ENCODE measurements around the gene PAX6.

DNA sequence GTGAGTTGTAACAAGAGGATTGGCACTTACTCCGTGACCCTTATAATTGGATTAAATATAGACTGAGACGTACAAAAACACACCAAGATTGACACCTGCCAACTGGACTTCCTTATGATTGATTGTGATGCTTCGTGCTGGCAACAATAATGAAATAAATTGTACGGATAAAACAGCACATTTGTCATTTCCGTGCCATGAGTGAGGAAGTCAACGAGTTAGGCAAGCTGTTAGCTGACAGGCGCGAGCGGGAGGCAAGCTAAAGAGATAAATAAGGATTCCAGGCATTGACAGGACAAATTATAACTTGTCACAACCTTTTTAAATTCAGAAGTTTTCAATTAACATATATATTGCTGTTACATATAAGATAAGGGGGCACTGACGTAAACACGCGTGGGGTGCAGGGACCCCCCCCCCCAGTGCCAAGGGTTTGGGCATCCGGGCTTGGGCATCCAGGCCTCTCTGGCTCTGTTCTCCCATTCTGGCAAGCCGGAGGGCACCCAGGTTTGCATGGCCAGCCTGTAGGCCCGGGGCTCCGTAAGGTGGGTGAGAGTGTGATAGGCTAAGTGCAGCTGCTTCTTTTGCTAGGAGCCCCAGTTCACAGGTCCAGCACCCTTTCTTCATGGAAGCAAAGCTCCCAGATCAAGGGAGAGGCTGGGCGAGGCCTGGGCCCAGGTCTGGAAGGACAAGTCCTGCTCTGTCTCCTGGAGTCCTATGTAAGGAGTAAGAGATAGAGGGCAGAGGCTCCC is 11.2 kb upstream of the PAX6 start:
- TF ChIP-seq POLR2AphosphoS5 (IDR thresholded peaks at IDR 0.05), result no peak
- TF ChIP-seq, protein P1, sequence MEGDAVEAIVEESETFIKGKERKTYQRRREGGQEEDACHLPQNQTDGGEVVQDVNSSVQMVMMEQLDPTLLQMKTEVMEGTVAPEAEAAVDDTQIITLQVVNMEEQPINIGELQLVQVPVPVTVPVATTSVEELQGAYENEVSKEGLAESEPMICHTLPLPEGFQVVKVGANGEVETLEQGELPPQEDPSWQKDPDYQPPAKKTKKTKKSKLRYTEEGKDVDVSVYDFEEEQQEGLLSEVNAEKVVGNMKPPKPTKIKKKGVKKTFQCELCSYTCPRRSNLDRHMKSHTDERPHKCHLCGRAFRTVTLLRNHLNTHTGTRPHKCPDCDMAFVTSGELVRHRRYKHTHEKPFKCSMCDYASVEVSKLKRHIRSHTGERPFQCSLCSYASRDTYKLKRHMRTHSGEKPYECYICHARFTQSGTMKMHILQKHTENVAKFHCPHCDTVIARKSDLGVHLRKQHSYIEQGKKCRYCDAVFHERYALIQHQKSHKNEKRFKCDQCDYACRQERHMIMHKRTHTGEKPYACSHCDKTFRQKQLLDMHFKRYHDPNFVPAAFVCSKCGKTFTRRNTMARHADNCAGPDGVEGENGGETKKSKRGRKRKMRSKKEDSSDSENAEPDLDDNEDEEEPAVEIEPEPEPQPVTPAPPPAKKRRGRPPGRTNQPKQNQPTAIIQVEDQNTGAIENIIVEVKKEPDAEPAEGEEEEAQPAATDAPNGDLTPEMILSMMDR (IDR thresholded peaks at IDR 0.05), result no peak
- TF ChIP-seq EP300 (IDR thresholded peaks at IDR 0.05), result no peak
- TF ChIP-seq POLR2A (IDR thresholded peaks at IDR 0.05), result no peak
